Parathyroid adenoma (tissue), 2 donors: ENCODE results near the gene POLR3E.

Experiments
- H2AFZ ChIP-seq: fragments of 300-600 bp; sonication (generic); one replicate; pipeline ENCODE4 v1.7.0; 2017; ENCODE audit warnings: antibody characterized with exemption, mild to moderate bottlenecking
- H3K27ac ChIP-seq: fragments of 300-600 bp; sonication (generic); one replicate; pipeline ENCODE4 v1.7.0; 2017
- H3K27me3 ChIP-seq: fragments of 300-600 bp; sonication (generic); one replicate; pipeline ENCODE4 v1.7.0; 2017; ENCODE audit warnings: low read length; ENCODE audit not compliant: control insufficient read depth, insufficient read depth
- H3K36me3 ChIP-seq: fragments of 300-600 bp; sonication (generic); one replicate; pipeline ENCODE4 v1.7.0; 2017; ENCODE audit warnings: low read length; ENCODE audit not compliant: control insufficient read depth, insufficient read depth
- H3K4me1 ChIP-seq: fragments of 300-600 bp; sonication (generic); one replicate; pipeline ENCODE4 v1.7.0; 2017; ENCODE audit warnings: control low read depth
- H3K4me2 ChIP-seq: fragments of 300-600 bp; sonication (generic); one replicate; pipeline ENCODE4 v1.7.0; 2017; ENCODE audit warnings: low read length
- H3K4me3 ChIP-seq: fragments of 300-600 bp; sonication (generic); one replicate; pipeline ENCODE4 v1.7.0; 2017; ENCODE audit warnings: low read depth, low read length
- H3K79me2 ChIP-seq: fragments of 300-600 bp; sonication (generic); one replicate; pipeline ENCODE4 v1.7.0; 2017; ENCODE audit warnings: control low read depth
- H3K9ac ChIP-seq: fragments of 300-600 bp; sonication (generic); one replicate; pipeline ENCODE4 v1.7.0; 2017; ENCODE audit warnings: mild to moderate bottlenecking
- H3K9me3 ChIP-seq: fragments of 300-600 bp; sonication (generic); one replicate; pipeline ENCODE4 v1.7.0; 2017; ENCODE audit warnings: low read length; ENCODE audit not compliant: control insufficient read depth
- TF ChIP-seq, protein P1 (sequence below): fragments of 300-600 bp; sonication (generic); IDR thresholded peaks from one replicate; pipeline ENCODE4 v1.7.0; 2017; ENCODE audit warnings: antibody characterized with exemption, mild to moderate bottlenecking
- donor health status: primary hyperparathyroidism.

POLR3E gene

DNA sequence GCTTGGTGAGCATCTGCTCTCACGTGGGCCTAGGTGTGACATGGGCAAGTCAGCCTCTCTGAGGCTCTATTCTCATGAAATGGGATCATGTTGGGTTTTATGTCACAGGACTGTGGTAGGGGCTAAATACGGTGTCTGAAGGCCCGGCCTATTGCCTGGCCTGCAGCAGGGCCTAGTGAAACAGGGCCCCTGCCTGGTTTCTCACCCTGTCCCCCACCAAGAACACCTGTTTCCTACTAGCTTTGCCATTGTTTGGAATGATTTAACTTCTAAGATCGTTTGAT is 29.1 kb downstream of the POLR3E start:
- H3K9ac ChIP-seq = no peak overlapping the region
- TF ChIP-seq, protein P1, sequence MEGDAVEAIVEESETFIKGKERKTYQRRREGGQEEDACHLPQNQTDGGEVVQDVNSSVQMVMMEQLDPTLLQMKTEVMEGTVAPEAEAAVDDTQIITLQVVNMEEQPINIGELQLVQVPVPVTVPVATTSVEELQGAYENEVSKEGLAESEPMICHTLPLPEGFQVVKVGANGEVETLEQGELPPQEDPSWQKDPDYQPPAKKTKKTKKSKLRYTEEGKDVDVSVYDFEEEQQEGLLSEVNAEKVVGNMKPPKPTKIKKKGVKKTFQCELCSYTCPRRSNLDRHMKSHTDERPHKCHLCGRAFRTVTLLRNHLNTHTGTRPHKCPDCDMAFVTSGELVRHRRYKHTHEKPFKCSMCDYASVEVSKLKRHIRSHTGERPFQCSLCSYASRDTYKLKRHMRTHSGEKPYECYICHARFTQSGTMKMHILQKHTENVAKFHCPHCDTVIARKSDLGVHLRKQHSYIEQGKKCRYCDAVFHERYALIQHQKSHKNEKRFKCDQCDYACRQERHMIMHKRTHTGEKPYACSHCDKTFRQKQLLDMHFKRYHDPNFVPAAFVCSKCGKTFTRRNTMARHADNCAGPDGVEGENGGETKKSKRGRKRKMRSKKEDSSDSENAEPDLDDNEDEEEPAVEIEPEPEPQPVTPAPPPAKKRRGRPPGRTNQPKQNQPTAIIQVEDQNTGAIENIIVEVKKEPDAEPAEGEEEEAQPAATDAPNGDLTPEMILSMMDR = no peak
- no peaks in the 10 kb centered on the region for H3K9me3 ChIP-seq
- no peak overlapping the region for H3K4me2 ChIP-seq
- H3K36me3 ChIP-seq = no peaks in the 10 kb centered on the region
- H2AFZ ChIP-seq = no peak overlapping the region
- no peaks in the 10 kb centered on the region for H3K4me1 ChIP-seq
- H3K27ac ChIP-seq = no peak overlapping the region
- no peaks in the 10 kb centered on the region for H3K27me3 ChIP-seq
- no peak overlapping the region for H3K4me3 ChIP-seq
- H3K79me2 ChIP-seq = peaks cover 30% of the 10 kb centered on the region

DNA sequence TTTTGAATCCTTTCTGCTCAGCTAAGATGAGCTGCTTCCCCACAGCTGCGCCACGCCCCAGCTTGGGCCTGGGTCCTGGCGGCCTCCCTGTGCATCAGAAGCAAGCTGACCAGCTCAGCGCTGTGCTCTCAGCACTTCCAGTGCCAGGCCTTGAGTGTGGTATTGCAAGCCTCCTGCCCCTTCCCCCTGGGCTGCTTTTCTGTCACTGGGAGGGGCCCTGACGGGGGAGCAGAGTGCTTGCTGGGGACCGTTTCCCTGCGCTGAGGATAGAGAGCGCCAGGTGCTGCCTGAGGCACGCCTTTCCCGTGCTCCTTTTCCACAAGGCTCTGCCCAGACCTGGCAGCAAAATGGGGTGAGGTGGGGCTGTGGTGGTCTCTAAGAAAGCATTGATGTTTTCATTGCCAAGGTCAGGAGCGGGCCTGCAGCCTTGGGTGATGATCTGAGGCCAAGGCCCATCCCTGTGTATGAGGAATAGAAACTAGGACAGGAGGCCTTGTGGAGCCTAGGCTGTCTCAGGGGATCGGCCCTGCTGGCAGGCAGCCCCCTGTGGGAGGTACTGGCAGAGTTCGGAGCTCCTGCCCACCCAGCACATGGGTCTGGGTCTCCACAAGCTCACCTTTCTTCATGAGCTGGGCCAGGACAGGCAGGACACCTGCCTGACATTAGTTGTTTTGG is 29.7 kb downstream of the POLR3E start:
- Histone ChIP-seq H3K4me2 (no peak overlapping the region), H3K79me2 (peaks cover 24% of the 10 kb centered on the region), H3K4me1 (no peaks in the 10 kb centered on the region), H3K4me3 (no peak overlapping the region), H2AFZ (no peak overlapping the region), H3K36me3 (no peaks in the 10 kb centered on the region), H3K27me3 (no peaks in the 10 kb centered on the region), H3K9me3 (no peaks in the 10 kb centered on the region), H3K27ac (no peak overlapping the region), H3K9ac (no peak overlapping the region)
- TF ChIP-seq, protein P1 = no peak

- Histone ChIP-seq H3K36me3 (no peaks in the 10 kb centered on the region), H3K4me3 (no peak overlapping the region)
These were observed 30.2 kb downstream of the POLR3E start for GRCh38 chr16:22327446-22327775.

GRCh38 chr16:22328081-22328725 is 31.0 kb downstream of the POLR3E start:
- H3K4me3 ChIP-seq = no peak overlapping the region
- no peaks in the 10 kb centered on the region for H3K9me3 ChIP-seq
- H3K27ac ChIP-seq = no peak overlapping the region
- H3K4me2 ChIP-seq = no peak overlapping the region
- peaks cover 18% of the 10 kb centered on the region for H3K79me2 ChIP-seq
- no peaks in the 10 kb centered on the region for H3K4me1 ChIP-seq
- H2AFZ ChIP-seq = no peak overlapping the region
- H3K36me3 ChIP-seq = no peaks in the 10 kb centered on the region
- H3K9ac ChIP-seq = no peak overlapping the region
- no peaks in the 10 kb centered on the region for H3K27me3 ChIP-seq
- TF ChIP-seq, protein P1 = no peak

More at GRCh38 chr16:22327446-22327775, 30.2 kb downstream of the POLR3E start:
- Histone ChIP-seq H3K79me2 (peaks cover 21% of the 10 kb centered on the region), H3K9ac (no peak overlapping the region), H2AFZ (no peak overlapping the region), H3K4me1 (no peaks in the 10 kb centered on the region), H3K9me3 (no peaks in the 10 kb centered on the region), H3K27ac (no peak overlapping the region), H3K27me3 (no peaks in the 10 kb centered on the region), H3K4me2 (no peak overlapping the region)
- TF ChIP-seq, protein P1 = no peak

GRCh38 chr16:22329199-22329695 is 32.0 kb downstream of the POLR3E start:
- no peak overlapping the region for H3K9ac ChIP-seq
- H3K27me3 ChIP-seq = no peaks in the 10 kb centered on the region
- no peak overlapping the region for H3K4me3 ChIP-seq
- H3K9me3 ChIP-seq = no peaks in the 10 kb centered on the region
- H3K4me1 ChIP-seq = no peaks in the 10 kb centered on the region
- no peak overlapping the region for H3K27ac ChIP-seq
- no peak overlapping the region for H2AFZ ChIP-seq
- TF ChIP-seq, protein P1 = no peak
- H3K36me3 ChIP-seq = no peaks in the 10 kb centered on the region
- H3K79me2 ChIP-seq = peaks cover 10% of the 10 kb centered on the region
- no peak overlapping the region for H3K4me2 ChIP-seq
